Parathyroid adenoma (tissue), 2 donors: Measurements from ENCODE around the gene CTU1.

Experiments used
- H2AFZ ChIP-seq: fragments of 300-600 bp; sonication (generic); one replicate; pipeline ENCODE4 v1.7.0; 2017; ENCODE audit warnings: antibody characterized with exemption, mild to moderate bottlenecking
- H3K27ac ChIP-seq: fragments of 300-600 bp; sonication (generic); one replicate; pipeline ENCODE4 v1.7.0; 2017
- H3K27me3 ChIP-seq: fragments of 300-600 bp; sonication (generic); one replicate; pipeline ENCODE4 v1.7.0; 2017; ENCODE audit warnings: low read length; ENCODE audit not compliant: control insufficient read depth, insufficient read depth
- H3K36me3 ChIP-seq: fragments of 300-600 bp; sonication (generic); one replicate; pipeline ENCODE4 v1.7.0; 2017; ENCODE audit warnings: low read length; ENCODE audit not compliant: control insufficient read depth, insufficient read depth
- H3K4me1 ChIP-seq: fragments of 300-600 bp; sonication (generic); one replicate; pipeline ENCODE4 v1.7.0; 2017; ENCODE audit warnings: control low read depth
- H3K4me2 ChIP-seq: fragments of 300-600 bp; sonication (generic); one replicate; pipeline ENCODE4 v1.7.0; 2017; ENCODE audit warnings: low read length
- H3K4me3 ChIP-seq: fragments of 300-600 bp; sonication (generic); one replicate; pipeline ENCODE4 v1.7.0; 2017; ENCODE audit warnings: low read depth, low read length
- H3K79me2 ChIP-seq: fragments of 300-600 bp; sonication (generic); one replicate; pipeline ENCODE4 v1.7.0; 2017; ENCODE audit warnings: control low read depth
- H3K9ac ChIP-seq: fragments of 300-600 bp; sonication (generic); one replicate; pipeline ENCODE4 v1.7.0; 2017; ENCODE audit warnings: mild to moderate bottlenecking
- H3K9me3 ChIP-seq: fragments of 300-600 bp; sonication (generic); one replicate; pipeline ENCODE4 v1.7.0; 2017; ENCODE audit warnings: low read length; ENCODE audit not compliant: control insufficient read depth
- CTCF ChIP-seq: fragments of 300-600 bp; sonication (generic); IDR thresholded peaks from one replicate; pipeline ENCODE4 v1.7.0; 2017; ENCODE audit warnings: antibody characterized with exemption, mild to moderate bottlenecking
- donor health status: primary hyperparathyroidism.

CTU1 gene

GRCh38 chr19:51097166-51097738 is 11.0 kb downstream of the CTU1 start:
- peaks cover 7% of the 10 kb centered on the region for H3K4me1 ChIP-seq
- H3K4me2 ChIP-seq: no peak overlapping the region
- no peak overlapping the region for H2AFZ ChIP-seq
- H3K27ac ChIP-seq: no peak overlapping the region
- H3K4me3 ChIP-seq: no peak overlapping the region
- H3K27me3 ChIP-seq: no peaks in the 10 kb centered on the region
- H3K9me3 ChIP-seq: no peaks in the 10 kb centered on the region
- H3K79me2 ChIP-seq: no peaks in the 10 kb centered on the region
- no peaks in the 10 kb centered on the region for H3K36me3 ChIP-seq
- no peak overlapping the region for H3K9ac ChIP-seq
- TF ChIP-seq CTCF: peak; percentile 66

DNA sequence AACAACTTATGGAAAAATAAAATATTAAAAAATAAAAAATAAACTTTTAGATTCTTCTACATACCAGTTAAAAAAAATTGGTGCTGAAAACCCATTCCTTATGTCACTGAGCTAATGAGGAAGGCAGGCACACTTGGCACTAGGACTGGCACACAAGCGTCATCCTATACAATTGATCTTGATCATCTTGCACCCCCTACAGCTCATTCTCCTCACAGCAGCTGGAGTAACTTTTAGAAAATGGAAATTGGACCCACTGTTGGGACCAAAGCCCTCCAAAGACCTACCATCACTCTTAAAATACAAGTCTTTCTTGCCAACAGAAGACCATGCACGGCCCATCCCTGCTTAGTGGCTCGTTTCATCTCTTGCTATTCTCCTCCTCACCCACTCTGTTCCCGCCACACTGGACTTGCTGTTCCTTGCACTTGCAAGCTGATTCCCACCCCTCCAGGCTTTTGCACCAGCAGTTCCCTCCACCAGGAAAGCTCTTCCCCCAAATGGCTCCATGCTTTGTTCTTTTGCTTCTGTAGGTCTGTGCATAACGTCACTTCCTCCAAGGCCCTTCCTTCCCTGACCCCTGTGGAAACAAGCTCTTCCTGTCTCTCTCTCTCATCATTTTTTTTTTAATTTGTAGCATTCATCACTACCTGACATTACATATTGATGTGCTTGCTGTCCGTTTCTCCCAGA is 11.6 kb downstream of the CTU1 start:
- Histone ChIP-seq H3K79me2 (no peaks in the 10 kb centered on the region), H3K4me2 (no peak overlapping the region), H3K27ac (no peak overlapping the region), H2AFZ (no peak overlapping the region), H3K27me3 (no peaks in the 10 kb centered on the region), H3K9ac (no peak overlapping the region), H3K9me3 (no peaks in the 10 kb centered on the region), H3K36me3 (no peaks in the 10 kb centered on the region), H3K4me3 (no peak overlapping the region), H3K4me1 (peaks cover 7% of the 10 kb centered on the region)
- no peak for TF ChIP-seq CTCF

DNA sequence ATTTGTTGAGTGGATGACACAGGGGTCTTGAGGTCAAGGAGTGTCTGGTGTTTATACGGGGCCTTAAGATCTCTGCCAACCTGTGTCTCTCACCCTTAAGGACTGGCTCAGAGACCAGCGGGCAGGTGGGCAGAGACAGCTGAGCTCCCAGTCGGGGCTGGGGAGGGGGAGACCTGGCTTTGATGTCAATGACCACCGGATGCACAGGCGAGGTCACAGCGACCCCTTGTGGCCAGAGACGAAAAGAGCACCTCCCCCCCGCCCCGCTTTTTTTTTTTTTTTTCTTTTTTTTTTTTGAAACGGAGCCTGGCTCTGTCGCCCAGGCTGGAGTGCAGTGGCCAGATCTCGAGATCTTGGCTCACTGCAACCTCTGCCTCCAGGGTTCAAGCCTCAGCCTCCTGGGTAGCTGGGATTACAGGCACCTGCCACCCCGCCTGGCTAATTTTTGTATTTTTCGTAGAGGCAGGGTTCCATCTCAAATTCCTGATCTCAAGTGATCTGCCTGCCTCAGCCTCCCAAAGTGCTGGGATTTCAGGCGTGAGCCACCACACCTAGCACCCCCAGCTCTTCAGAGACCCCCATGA is 13.4 kb downstream of the CTU1 start:
- Histone ChIP-seq H3K27me3 (no peaks in the 10 kb centered on the region), H3K9ac (no peak overlapping the region), H3K79me2 (no peaks in the 10 kb centered on the region), H2AFZ (no peak overlapping the region), H3K9me3 (no peaks in the 10 kb centered on the region), H3K4me1 (peaks cover 7% of the 10 kb centered on the region), H3K27ac (no peak overlapping the region), H3K4me2 (no peak overlapping the region), H3K4me3 (no peak overlapping the region), H3K36me3 (no peaks in the 10 kb centered on the region)
- peak; percentile 49 for TF ChIP-seq CTCF

GRCh38 chr19:51093510-51094345 is 14.5 kb downstream of the CTU1 start:
- Histone ChIP-seq H3K79me2 (no peaks in the 10 kb centered on the region), H3K4me1 (peaks cover 7% of the 10 kb centered on the region), H3K4me3 (no peak overlapping the region), H2AFZ (no peak overlapping the region), H3K27me3 (no peaks in the 10 kb centered on the region), H3K36me3 (no peaks in the 10 kb centered on the region), H3K27ac (no peak overlapping the region), H3K4me2 (no peak overlapping the region), H3K9me3 (no peaks in the 10 kb centered on the region), H3K9ac (no peak overlapping the region)
- TF ChIP-seq CTCF: no peak
